ENCODE data around the gene ATG7. TPM values are rescaled to one million over a fixed set of nuclear protein-coding genes. Genes with fewer than 3 reads are reported as not detected.

The ATG7 gene
- total RNA-seq, 1 experiment from 2014 or later, result 50.9 TPM

- no peak overlapping the region for H3K27ac ChIP-seq (ENCODE audit: low read length)
- peaks cover 72% of the 10 kb centered on the region for H3K79me2 ChIP-seq (ENCODE audit: low read length)
These were observed 10.9 kb downstream of the ATG7 start for GRCh38 chr3:11283139-11283475.

GRCh38 chr3:11284011-11284410 lies 11.8 kb downstream of the ATG7 start:
- Histone ChIP-seq H3K9me2 (replicated peaks; ENCODE audit: insufficient read depth, low read length) (no peaks in the 10 kb centered on the region), H3K9me3 (ENCODE audit: low read length) (no peaks in the 10 kb centered on the region), H3K79me2 (ENCODE audit: low read length) (peaks cover 71% of the 10 kb centered on the region), H2AFZ (ENCODE audit: low read length) (no peak overlapping the region), H3K36me3 (ENCODE audit: insufficient read depth, low read length) (peaks cover 5% of the 10 kb centered on the region; the same call in 1 of the 2 replicates), H3K9ac (ENCODE audit: low read length) (no peak overlapping the region), H3K4me3 (ENCODE audit: low read length) (no peak overlapping the region), H3K4me1 (ENCODE audit: low read length) (peaks cover 22% of the 10 kb centered on the region), H3K4me2 (ENCODE audit: low read depth, low read length, poor library complexity, severe bottlenecking) (no peak overlapping the region), H3K27ac (ENCODE audit: low read length) (no peak overlapping the region), H4K20me1 (ENCODE audit: insufficient read depth, low read depth, low read length) (no peaks in the 10 kb centered on the region), H3K27me3 (ENCODE audit: low read length) (no peaks in the 10 kb centered on the region)
- no peak for DNase-seq

More at GRCh38 chr3:11283139-11283475, 10.9 kb downstream of the ATG7 start:
- Histone ChIP-seq H4K20me1 (ENCODE audit: insufficient read depth, low read depth, low read length) (no peaks in the 10 kb centered on the region), H3K4me1 (ENCODE audit: low read length) (peaks cover 13% of the 10 kb centered on the region), H3K9ac (ENCODE audit: low read length) (no peak overlapping the region), H3K9me3 (ENCODE audit: low read length) (no peaks in the 10 kb centered on the region), H3K27me3 (ENCODE audit: low read length) (no peaks in the 10 kb centered on the region), H3K4me2 (ENCODE audit: low read depth, low read length, poor library complexity, severe bottlenecking) (no peak overlapping the region), H2AFZ (ENCODE audit: low read length) (no peak overlapping the region), H3K36me3 (ENCODE audit: insufficient read depth, low read length) (peaks cover 5% of the 10 kb centered on the region; the same call in 1 of the 2 replicates), H3K4me3 (ENCODE audit: low read length) (no peak overlapping the region), H3K9me2 (replicated peaks; ENCODE audit: insufficient read depth, low read length) (no peaks in the 10 kb centered on the region)
- DNase-seq, result no peak

GRCh38 chr3:11285471-11285870 lies 13.3 kb downstream of the ATG7 start:
- H4K20me1 ChIP-seq (ENCODE audit: insufficient read depth, low read depth, low read length), result no peaks in the 10 kb centered on the region
- no peak overlapping the region for H3K9ac ChIP-seq (ENCODE audit: low read length)
- no peak overlapping the region for H2AFZ ChIP-seq (ENCODE audit: low read length)
- no peaks in the 10 kb centered on the region for H3K27me3 ChIP-seq (ENCODE audit: low read length)
- no peaks in the 10 kb centered on the region for H3K9me2 ChIP-seq (replicated peaks; ENCODE audit: insufficient read depth, low read length)
- no peak overlapping the region for H3K4me3 ChIP-seq (ENCODE audit: low read length)
- H3K4me1 ChIP-seq (ENCODE audit: low read length), result peaks cover 36% of the 10 kb centered on the region
- H3K36me3 ChIP-seq (ENCODE audit: insufficient read depth, low read length), result peaks cover 2% of the 10 kb centered on the region; the same call in 1 of the 2 replicates
- no peak overlapping the region for H3K27ac ChIP-seq (ENCODE audit: low read length)
- H3K4me2 ChIP-seq (ENCODE audit: low read depth, low read length, poor library complexity, severe bottlenecking), result no peak overlapping the region
- DNase-seq, result no peak
- H3K79me2 ChIP-seq (ENCODE audit: low read length), result peaks cover 72% of the 10 kb centered on the region
- no peaks in the 10 kb centered on the region for H3K9me3 ChIP-seq (ENCODE audit: low read length)

GRCh38 chr3:11287404-11287803 lies 15.2 kb downstream of the ATG7 start:
- peak overlapping the region; percentile 70 for H3K4me2 ChIP-seq (ENCODE audit: low read depth, low read length, poor library complexity, severe bottlenecking)
- peaks cover 43% of the 10 kb centered on the region for H3K4me1 ChIP-seq (ENCODE audit: low read length)

GRCh38 chr3:11288021-11288491 lies 15.9 kb downstream of the ATG7 start:
- peak overlapping the region; percentile 22 for H3K9ac ChIP-seq (ENCODE audit: low read length)
- H3K27me3 ChIP-seq (ENCODE audit: low read length), result no peaks in the 10 kb centered on the region
- no peaks in the 10 kb centered on the region for H3K36me3 ChIP-seq (ENCODE audit: insufficient read depth, low read length)
- H3K4me1 ChIP-seq (ENCODE audit: low read length), result peaks cover 43% of the 10 kb centered on the region
- H3K27ac ChIP-seq (ENCODE audit: low read length), result peak overlapping the region; percentile 83
- no peaks in the 10 kb centered on the region for H3K9me3 ChIP-seq (ENCODE audit: low read length)
- H3K4me3 ChIP-seq (ENCODE audit: low read length), result peak overlapping the region; percentile 50
- DNase-seq, result no peak
- H3K79me2 ChIP-seq (ENCODE audit: low read length), result peaks cover 74% of the 10 kb centered on the region
- peak overlapping the region; percentile 70 for H3K4me2 ChIP-seq (ENCODE audit: low read depth, low read length, poor library complexity, severe bottlenecking)
- no peaks in the 10 kb centered on the region for H4K20me1 ChIP-seq (ENCODE audit: insufficient read depth, low read depth, low read length)
- H2AFZ ChIP-seq (ENCODE audit: low read length), result no peak overlapping the region
- no peaks in the 10 kb centered on the region for H3K9me2 ChIP-seq (replicated peaks; ENCODE audit: insufficient read depth, low read length)

More at GRCh38 chr3:11287404-11287803, 15.2 kb downstream of the ATG7 start:
- Histone ChIP-seq H2AFZ (ENCODE audit: low read length) (no peak overlapping the region), H3K9me3 (ENCODE audit: low read length) (no peaks in the 10 kb centered on the region), H3K4me3 (ENCODE audit: low read length) (no peak overlapping the region), H3K79me2 (ENCODE audit: low read length) (peaks cover 76% of the 10 kb centered on the region), H3K27ac (ENCODE audit: low read length) (peak overlapping the region; percentile 83), H4K20me1 (ENCODE audit: insufficient read depth, low read depth, low read length) (no peaks in the 10 kb centered on the region), H3K9me2 (replicated peaks; ENCODE audit: insufficient read depth, low read length) (no peaks in the 10 kb centered on the region), H3K36me3 (ENCODE audit: insufficient read depth, low read length) (no peaks in the 10 kb centered on the region), H3K9ac (ENCODE audit: low read length) (0 out of 2 replicates have a peak overlapping the region, but pooled peaks have one; percentile 22), H3K27me3 (ENCODE audit: low read length) (no peaks in the 10 kb centered on the region)
- no peak for DNase-seq

- DNase-seq, result peak; percentile 79
- no peaks in the 10 kb centered on the region for H3K9me3 ChIP-seq (ENCODE audit: low read length)
- no peaks in the 10 kb centered on the region for H3K9me2 ChIP-seq (replicated peaks; ENCODE audit: insufficient read depth, low read length)
- H3K27me3 ChIP-seq (ENCODE audit: low read length), result no peaks in the 10 kb centered on the region
- H3K4me3 ChIP-seq (ENCODE audit: low read length), result peak overlapping the region; percentile 50
- H3K4me2 ChIP-seq (ENCODE audit: low read depth, low read length, poor library complexity, severe bottlenecking), result peak overlapping the region; percentile 70
- peak overlapping the region; percentile 83 for H3K27ac ChIP-seq (ENCODE audit: low read length)
- H2AFZ ChIP-seq (ENCODE audit: low read length), result no peak overlapping the region
- H3K79me2 ChIP-seq (ENCODE audit: low read length), result peaks cover 70% of the 10 kb centered on the region
- peak overlapping the region; percentile 44 for H3K9ac ChIP-seq (ENCODE audit: low read length)
- H4K20me1 ChIP-seq (ENCODE audit: insufficient read depth, low read depth, low read length), result no peaks in the 10 kb centered on the region
- no peaks in the 10 kb centered on the region for H3K36me3 ChIP-seq (ENCODE audit: insufficient read depth, low read length)
- H3K4me1 ChIP-seq (ENCODE audit: low read length), result peaks cover 43% of the 10 kb centered on the region
These were observed 16.8 kb downstream of the ATG7 start for GRCh38 chr3:11288786-11289637.

- H3K79me2 ChIP-seq (ENCODE audit: low read length), result peaks cover 71% of the 10 kb centered on the region
- H3K36me3 ChIP-seq (ENCODE audit: insufficient read depth, low read length), result no peaks in the 10 kb centered on the region
- H3K27ac ChIP-seq (ENCODE audit: low read length), result peak overlapping the region; percentile 83; the same call in 1 of the 2 replicates
- H2AFZ ChIP-seq (ENCODE audit: low read length), result no peak overlapping the region
- no peak for DNase-seq
- no peaks in the 10 kb centered on the region for H3K9me3 ChIP-seq (ENCODE audit: low read length)
- no peak overlapping the region for H3K9ac ChIP-seq (ENCODE audit: low read length)
- H3K4me1 ChIP-seq (ENCODE audit: low read length), result peaks cover 43% of the 10 kb centered on the region
- no peak overlapping the region for H3K4me3 ChIP-seq (ENCODE audit: low read length)
- H3K27me3 ChIP-seq (ENCODE audit: low read length), result no peaks in the 10 kb centered on the region
- H4K20me1 ChIP-seq (ENCODE audit: insufficient read depth, low read depth, low read length), result no peaks in the 10 kb centered on the region
- H3K4me2 ChIP-seq (ENCODE audit: low read depth, low read length, poor library complexity, severe bottlenecking), result peak overlapping the region; percentile 70
- H3K9me2 ChIP-seq (replicated peaks; ENCODE audit: insufficient read depth, low read length), result no peaks in the 10 kb centered on the region
These were observed 17.7 kb downstream of the ATG7 start for GRCh38 chr3:11289864-11290263.

GRCh38 chr3:11290743-11291680 lies 18.8 kb downstream of the ATG7 start:
- Histone ChIP-seq H3K4me1 (ENCODE audit: low read length) (peaks cover 43% of the 10 kb centered on the region), H3K9ac (ENCODE audit: low read length) (no peak overlapping the region), H2AFZ (ENCODE audit: low read length) (no peak overlapping the region), H3K27me3 (ENCODE audit: low read length) (no peaks in the 10 kb centered on the region), H3K36me3 (ENCODE audit: insufficient read depth, low read length) (no peaks in the 10 kb centered on the region), H4K20me1 (ENCODE audit: insufficient read depth, low read depth, low read length) (no peaks in the 10 kb centered on the region), H3K4me3 (ENCODE audit: low read length) (no peak overlapping the region), H3K27ac (ENCODE audit: low read length) (no peak overlapping the region), H3K79me2 (ENCODE audit: low read length) (peaks cover 69% of the 10 kb centered on the region), H3K9me2 (replicated peaks; ENCODE audit: insufficient read depth, low read length) (no peaks in the 10 kb centered on the region), H3K9me3 (ENCODE audit: low read length) (no peaks in the 10 kb centered on the region), H3K4me2 (ENCODE audit: low read depth, low read length, poor library complexity, severe bottlenecking) (no peak overlapping the region)
- no peak for DNase-seq
